AG20443 (cell line): ENCODE data around the gene RNU1-4.
"Not testable (repeated sequence)": the region's sequence is repeated elsewhere in the genome, so short reads cannot be mapped to it uniquely, and the experiment has no call there.

Experiments
- DNase-seq: peaks from one replicate; pipeline ENCODE4 v3.0.0; 2012; ENCODE audit warnings: low spot score, mixed read lengths

The RNU1-4 gene

DNA sequence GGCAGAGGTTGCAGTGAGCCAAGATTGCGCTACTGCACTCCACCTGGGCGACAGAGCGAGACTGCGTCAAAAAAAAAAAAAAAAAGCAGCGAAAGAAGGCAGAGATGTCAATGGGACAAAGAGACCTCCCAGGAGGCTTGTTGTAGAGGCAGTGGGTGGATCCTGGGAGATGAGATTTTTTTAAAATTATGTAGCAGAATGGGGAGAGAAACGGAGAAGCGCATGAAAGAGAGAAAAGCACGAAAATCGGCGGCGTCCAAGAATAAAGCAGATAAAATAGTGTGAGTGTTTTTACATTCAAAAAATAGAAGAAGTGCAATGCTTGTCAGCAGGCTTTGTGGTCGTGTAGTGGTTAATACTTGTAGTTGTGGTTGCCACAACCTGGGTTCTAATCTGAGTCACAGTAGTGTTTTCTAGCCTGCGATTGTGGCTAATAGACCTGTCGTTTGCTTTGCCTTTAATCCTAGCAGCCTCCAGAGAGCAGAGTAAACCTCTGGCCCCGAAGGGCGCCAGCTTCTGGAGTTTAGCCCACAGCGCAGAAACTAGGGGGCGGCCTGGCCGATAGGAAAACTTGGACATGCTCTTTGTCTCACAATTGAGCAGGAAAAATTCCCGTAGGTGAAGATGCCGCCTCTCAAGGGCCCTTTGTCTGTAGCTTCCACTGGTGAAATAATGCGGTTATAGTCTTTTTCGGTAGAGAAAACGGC, 11.9 kb upstream of the RNU1-4 start:
- DNase-seq, result not testable (repeated sequence)

DNA sequence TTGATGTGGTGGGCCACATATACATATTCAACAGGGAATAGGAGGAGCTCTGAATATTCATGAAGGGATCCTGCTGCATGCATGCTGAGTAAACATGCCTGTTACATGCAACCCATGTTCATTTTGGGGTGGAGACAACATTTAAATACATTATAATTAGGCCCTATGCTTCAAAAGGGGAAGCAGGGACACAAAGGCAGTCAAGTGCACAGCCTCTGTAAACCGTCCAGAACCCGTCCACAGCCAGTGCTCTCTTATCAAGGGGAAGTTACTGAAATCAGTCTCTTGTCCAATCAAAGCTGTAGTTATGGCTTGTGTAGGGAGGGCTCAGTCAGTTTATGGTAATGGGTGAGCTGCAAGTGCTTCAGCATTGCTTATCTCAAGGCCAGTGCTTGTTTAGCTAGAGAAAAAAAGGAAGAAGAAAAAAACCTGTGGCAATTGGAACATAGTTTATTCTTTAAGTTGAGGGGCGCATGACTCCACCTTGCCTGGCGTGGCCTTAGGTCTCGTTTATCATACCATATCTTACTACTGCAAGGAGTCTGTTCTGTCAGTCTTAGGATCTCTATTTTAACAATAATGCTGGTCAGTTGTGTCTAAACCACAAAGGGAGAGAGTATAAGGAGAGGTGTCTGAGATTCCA, 7.9 kb upstream of the RNU1-4 start:
- not testable (repeated sequence) for DNase-seq

DNA sequence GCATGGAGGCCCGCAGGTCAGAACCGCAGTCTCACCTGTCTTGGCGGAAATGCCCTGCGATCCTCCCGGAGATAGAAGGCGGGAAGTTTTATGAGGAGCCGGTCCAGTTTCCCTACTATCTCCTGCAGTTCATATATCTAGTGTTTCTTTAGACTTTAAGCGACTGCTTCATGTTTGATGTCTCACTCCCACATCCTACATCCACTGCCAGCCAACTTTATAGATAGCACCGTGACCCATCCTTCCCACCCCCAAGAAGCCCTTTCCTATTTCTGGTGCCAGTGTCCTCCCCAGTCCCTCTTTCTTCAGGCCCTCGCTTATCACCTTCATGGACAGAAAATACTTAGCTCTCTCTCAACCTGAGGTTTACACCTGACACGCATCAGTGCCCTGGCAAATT, 914 bp downstream of the RNU1-4 start:
- DNase-seq, result not testable (repeated sequence)

DNA sequence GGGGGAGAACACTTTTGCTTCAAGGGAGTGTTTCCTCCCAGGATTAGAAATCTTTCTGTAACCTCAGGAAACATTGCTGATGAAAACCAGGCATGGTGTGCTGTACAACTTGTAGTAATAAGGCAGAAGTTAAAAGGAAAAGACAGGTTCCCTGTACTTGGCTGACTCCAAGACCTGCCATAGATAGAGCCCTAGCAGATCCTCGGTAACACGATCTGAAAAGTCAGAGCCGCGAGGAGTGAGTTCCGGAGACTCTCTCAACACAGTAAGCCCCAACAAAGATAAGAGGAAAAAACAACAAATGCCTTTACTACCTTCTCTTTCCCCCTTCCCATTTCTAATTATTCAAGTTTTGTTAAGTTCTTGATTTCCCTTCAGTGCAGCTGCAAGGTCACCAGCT, 7.3 kb downstream of the RNU1-4 start:
- not testable (repeated sequence) for DNase-seq

GRCh38 chr1:16748710-16749109, 8.4 kb downstream of the RNU1-4 start:
- not testable (repeated sequence) for DNase-seq

GRCh38 chr1:16749910-16750888, 9.9 kb downstream of the RNU1-4 start:
- DNase-seq, result not testable (repeated sequence)

DNA sequence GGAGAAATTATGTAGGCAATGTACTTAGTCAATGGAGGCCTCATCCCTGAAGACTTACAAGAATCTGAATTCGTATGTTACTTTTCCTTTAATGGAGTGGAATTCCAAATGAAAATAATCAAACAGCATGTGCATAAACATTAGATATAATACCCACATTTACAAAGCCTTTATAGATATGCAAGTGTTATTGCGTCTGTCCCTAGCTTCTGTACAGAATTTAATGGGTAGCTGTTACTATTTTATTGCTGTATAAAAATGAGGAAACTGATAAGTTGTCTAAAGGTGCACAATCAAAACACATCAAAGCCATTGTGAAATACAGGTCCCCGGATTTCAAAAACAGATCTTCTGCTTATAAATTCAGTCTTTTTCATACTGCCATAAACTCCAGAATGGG, 12.5 kb downstream of the RNU1-4 start:
- DNase-seq, result not testable (repeated sequence)

GRCh38 chr1:16755385-16755784, 15.1 kb downstream of the RNU1-4 start:
- DNase-seq, result not testable (repeated sequence)

GRCh38 chr1:16755932-16756331, 15.6 kb downstream of the RNU1-4 start:
- not testable (repeated sequence) for DNase-seq

DNA sequence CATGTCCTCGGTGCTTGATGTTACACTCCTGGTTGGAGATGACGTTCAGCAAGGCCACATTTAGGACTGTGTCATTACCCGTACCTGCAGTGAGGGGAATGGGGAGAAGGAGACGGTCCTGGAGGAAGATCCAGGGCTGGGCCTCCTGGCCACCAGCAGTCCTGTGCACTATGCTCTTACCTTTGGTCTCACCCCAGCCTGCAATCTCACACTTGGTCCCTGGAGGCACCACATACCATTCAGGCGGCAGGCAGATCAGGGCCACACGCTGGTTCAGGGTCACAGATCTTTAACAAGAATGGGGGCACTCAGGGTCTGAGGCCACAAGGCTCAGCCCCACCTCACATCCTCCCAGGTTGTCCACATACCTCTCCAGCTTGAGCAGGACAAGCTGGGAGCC, 17.3 kb downstream of the RNU1-4 start:
- not testable (repeated sequence) for DNase-seq

DNA sequence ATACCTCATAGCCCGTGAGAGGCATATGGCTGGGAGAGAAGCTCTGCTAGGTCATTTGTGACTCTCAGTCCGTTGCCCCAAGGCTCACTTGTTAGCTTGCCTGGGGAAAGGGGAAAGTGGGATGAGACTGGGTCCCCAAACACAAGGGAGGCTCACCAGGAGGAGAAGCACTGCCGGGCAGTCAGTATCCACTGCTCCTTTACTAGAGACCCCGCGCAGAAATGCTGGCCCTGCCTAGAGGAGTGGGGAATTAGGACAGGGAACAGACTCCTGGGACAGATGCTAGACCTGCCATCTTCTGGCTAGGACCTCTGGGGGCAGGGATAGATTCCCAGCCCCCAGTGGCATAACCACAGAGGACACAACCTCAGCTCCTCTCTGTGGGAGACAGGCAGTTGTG, 17.7 kb downstream of the RNU1-4 start:
- DNase-seq, result not testable (repeated sequence)

GRCh38 chr1:16759041-16759493, 18.8 kb downstream of the RNU1-4 start:
- DNase-seq, result not testable (repeated sequence)

DNA sequence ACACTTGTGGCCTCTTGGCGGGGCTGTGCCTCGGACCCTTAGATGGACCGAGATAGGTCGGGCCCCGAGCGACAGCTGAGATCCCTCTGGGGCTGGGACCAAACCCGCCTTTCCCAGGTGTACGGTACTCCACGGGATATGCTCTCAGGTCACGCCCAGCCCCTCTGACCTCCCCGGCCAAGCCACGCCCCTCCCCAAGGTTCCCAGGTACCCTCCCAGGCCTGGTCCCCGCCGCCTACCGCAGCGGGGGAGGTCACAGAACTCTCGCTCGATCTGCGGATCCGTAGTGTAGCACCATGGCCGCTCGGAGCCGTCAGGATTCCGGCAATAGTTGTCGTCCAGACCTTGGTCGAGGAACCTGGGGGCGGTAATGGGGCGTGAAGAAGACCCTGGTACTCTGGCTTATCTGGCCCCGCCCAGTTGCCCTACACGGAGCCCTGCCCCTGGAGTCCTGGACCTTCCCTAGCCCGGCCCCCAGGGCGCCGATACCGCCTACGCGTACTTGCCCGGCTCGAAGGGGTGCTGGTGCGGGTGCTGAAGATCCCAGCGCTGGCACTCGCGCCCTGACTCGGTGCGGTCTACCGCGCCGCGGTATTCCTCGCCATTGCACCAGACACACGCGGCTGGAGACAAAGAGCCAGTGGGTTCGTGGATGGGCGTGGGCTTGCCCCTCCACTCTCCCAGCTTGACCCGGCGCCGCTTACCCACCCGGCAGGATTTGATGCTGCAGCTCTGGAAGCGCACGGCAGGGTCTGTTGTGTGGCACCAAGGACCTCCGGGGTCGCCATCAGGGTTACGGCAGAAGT, 19.5 kb downstream of the RNU1-4 start:
- not testable (repeated sequence) for DNase-seq

GRCh38 chr1:16760456-16760765, 20.1 kb downstream of the RNU1-4 start:
- DNase-seq, result not testable (repeated sequence)

DNA sequence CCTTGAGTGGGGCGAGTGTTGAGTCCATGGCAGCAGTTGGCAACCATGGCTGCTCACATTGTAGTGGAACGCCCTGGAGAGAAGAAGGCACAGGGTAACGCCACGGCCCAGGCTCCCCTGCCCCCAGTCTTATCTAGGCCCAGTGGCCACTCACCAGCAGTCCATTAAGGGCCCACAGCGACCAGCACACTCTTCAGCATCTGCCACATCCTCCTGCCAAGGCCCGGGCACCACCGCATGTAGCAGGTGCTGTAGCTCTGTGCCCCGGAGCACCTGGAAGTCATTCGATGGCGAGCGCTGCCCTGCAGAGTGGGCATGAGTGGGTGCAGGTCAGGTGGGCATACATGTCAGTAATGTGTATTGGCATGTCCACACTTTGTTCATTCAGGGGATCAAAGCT, 20.5 kb downstream of the RNU1-4 start:
- not testable (repeated sequence) for DNase-seq

- DNase-seq, result not testable (repeated sequence)
Measured at GRCh38 chr1:16764248-16764819, 24.0 kb downstream of the RNU1-4 start.

GRCh38 chr1:16764820-16765655, 24.7 kb downstream of the RNU1-4 start:
- not testable (repeated sequence) for DNase-seq

- not testable (repeated sequence) for DNase-seq
Measured at GRCh38 chr1:16765731-16766605, 25.7 kb downstream of the RNU1-4 start.

DNA sequence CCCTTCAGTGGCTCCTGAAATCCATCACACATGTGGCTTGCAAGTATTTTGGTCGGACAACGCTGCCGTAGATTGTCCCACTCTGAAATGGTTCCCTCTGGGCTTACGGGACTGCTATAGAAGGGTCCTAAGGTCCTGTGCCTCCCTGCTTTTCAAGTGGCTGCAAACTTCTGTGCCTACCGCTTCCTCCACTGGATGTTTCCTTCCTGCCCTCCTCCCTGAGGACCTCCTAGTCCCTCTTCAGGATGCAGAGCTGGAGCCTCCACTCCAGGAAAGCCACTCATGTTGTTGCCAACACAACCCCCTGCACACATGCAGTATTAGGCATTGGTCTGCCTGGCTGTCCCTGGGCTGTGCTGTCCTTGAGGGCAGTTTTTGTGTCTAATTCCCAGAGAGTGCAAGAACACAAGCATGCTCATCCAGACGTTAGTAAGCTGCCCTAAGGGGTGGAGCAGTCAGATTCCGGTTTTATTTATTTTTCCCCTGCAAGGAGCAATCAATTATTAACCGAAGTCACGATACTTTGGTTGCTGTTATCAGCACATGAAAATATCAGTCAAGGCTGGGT, 26.5 kb downstream of the RNU1-4 start:
- not testable (repeated sequence) for DNase-seq
